Fibroblast of lung (primary cell): ENCODE measurements around the gene NMNAT3. TPM values are rescaled to one million over a fixed set of nuclear protein-coding genes. Genes with fewer than 3 reads are reported as not detected.
A peak's percentile ranks its signal among the peaks of the same experiment; 100 is the strongest.

Experiments used
- DNase-seq, 2 donors: peaks; one replicate each; pipeline versions ENCODE4 v3.0.0 to v3.0.0-alpha.2; 2010; ENCODE audit warnings: low read depth in 2 of 2
- H2AFZ ChIP-seq: 2 replicates; pipeline ENCODE4 v1.5.1; 2012; ENCODE audit warnings: low read length, control low read depth, inconsistent platforms
- H3K27ac ChIP-seq: 2 replicates; pipeline ENCODE4 v1.5.1; 2011; ENCODE audit warnings: low read length, control low read depth; ENCODE audit not compliant: insufficient read depth
- H3K27me3 ChIP-seq: 2 replicates; pipeline ENCODE4 v1.5.1; 2011; ENCODE audit warnings: mild to moderate bottlenecking, low read length; ENCODE audit not compliant: control insufficient read depth, insufficient read depth
- H3K36me3 ChIP-seq: 2 replicates; pipeline ENCODE4 v1.5.1; 2011; ENCODE audit warnings: low read length; ENCODE audit not compliant: control insufficient read depth, insufficient read depth
- H3K4me1 ChIP-seq: 2 replicates; pipeline ENCODE4 v1.5.1; 2011; ENCODE audit warnings: low read length; ENCODE audit not compliant: control insufficient read depth, insufficient read depth; ENCODE audit errors: extremely low read depth
- H3K4me2 ChIP-seq: 2 replicates; pipeline ENCODE4 v1.5.1; 2011; ENCODE audit warnings: low read length, control low read depth; ENCODE audit not compliant: insufficient read depth; ENCODE audit errors: extremely low read depth
- H3K4me3 ChIP-seq, 4 experiments: fragments of 200-600 bp in 1 of 4; sonication (generic) in 1 of 4; replicated peaks in 1 of 4; 2 replicates each; pipeline ENCODE4 v1.5.1; 2011 to 2016; ENCODE audit warnings: low read length in 4 of 4, low read depth in 3 of 4, mild to moderate bottlenecking in 3 of 4, control low read depth in 2 of 4, inconsistent platforms in 1 of 4, mixed read lengths in 1 of 4; ENCODE audit not compliant: insufficient read depth in 1 of 4; ENCODE audit errors: control extremely low read depth in 1 of 4
- H3K79me2 ChIP-seq: 2 replicates; pipeline ENCODE4 v1.5.1; 2012; ENCODE audit warnings: mild to moderate bottlenecking, low read length, inconsistent platforms; ENCODE audit not compliant: control insufficient read depth, insufficient read depth
- H3K9ac ChIP-seq: 2 replicates; pipeline ENCODE4 v1.5.1; 2011; ENCODE audit warnings: mild to moderate bottlenecking, low read length, control low read depth; ENCODE audit not compliant: insufficient read depth
- H3K9me3 ChIP-seq: 2 replicates; pipeline ENCODE4 v1.5.1; 2012; ENCODE audit warnings: low read depth, low read length; ENCODE audit not compliant: control insufficient read depth, insufficient read depth
- H4K20me1 ChIP-seq: 2 replicates; pipeline ENCODE4 v1.5.1; 2011; ENCODE audit warnings: low read length; ENCODE audit not compliant: control insufficient read depth, insufficient read depth; ENCODE audit errors: extremely low read depth
- CTCF ChIP-seq, 2 donors: IDR thresholded peaks in 1 of 2; conservative IDR thresholded peaks in 1 of 2; 1 replicate in 1 of 2; 2 replicates in 1 of 2; pipeline ENCODE4 v1.5.1; 2011 to 2012; ENCODE audit warnings: low read length in 2 of 2, control low read depth in 1 of 2, inconsistent platforms in 1 of 2, low read depth in 1 of 2, mild to moderate bottlenecking in 1 of 2
- EZH2 ChIP-seq: IDR thresholded peaks from 2 replicates; pipeline ENCODE4 v1.5.1; 2012; ENCODE audit warnings: low read length, control low read depth, mild to moderate bottlenecking; ENCODE audit errors: missing control alignments
- polyA plus RNA-seq, 2 donors: library from polyadenylated mRNA; depleted of rRNA in 1 of 2; stranded (reverse) in 1 of 2; unstranded in 1 of 2; fragments of >200 nt; gene quantifications; 2 replicates each; pipeline ENCODE4 v1.2.1, GENCODE V29; 2011 to 2012; ENCODE audit warnings: missing spikeins in 1 of 2
- total RNA-seq: library from RNA; depleted of rRNA; stranded (reverse); fragments of >200 nt; gene quantifications from 2 replicates; pipeline ENCODE4 v1.2.1, GENCODE V29; 2014

NMNAT3 gene
- total and polyA plus RNA-seq, 2 donors (not counting 1 experiment from before 2014, with no cell fraction given) = 0.68 to 2.5 TPM

GRCh38 chr3:139638518-139638917 lies 39.3 kb downstream of the NMNAT3 start:
- no peaks in the 10 kb centered on the region for H3K27me3 ChIP-seq
- H3K4me1 ChIP-seq = no peaks in the 10 kb centered on the region
- H3K36me3 ChIP-seq = no peaks in the 10 kb centered on the region
- TF ChIP-seq EZH2 (no peak), CTCF (conservative IDR thresholded peaks at IDR 0.05 in 1 of 2, IDR thresholded peaks at IDR 0.05 in 1 of 2; ENCODE audit: low read depth in 1 of 2, low read length in 2 of 2) (no peak)
- no peak overlapping the region for H3K4me2 ChIP-seq
- no peaks in the 10 kb centered on the region for H4K20me1 ChIP-seq
- H3K9me3 ChIP-seq = no peaks in the 10 kb centered on the region
- no peak overlapping the region for H3K27ac ChIP-seq
- no peaks in the 10 kb centered on the region for H3K79me2 ChIP-seq
- no peak for DNase-seq
- H3K9ac ChIP-seq = no peak overlapping the region
- H3K4me3 ChIP-seq = no peak overlapping the region
- no peak overlapping the region for H2AFZ ChIP-seq

GRCh38 chr3:139636511-139636910 lies 41.3 kb downstream of the NMNAT3 start:
- Histone ChIP-seq H3K27ac (no peak overlapping the region), H3K9ac (no peak overlapping the region), H3K9me3 (no peaks in the 10 kb centered on the region), H3K27me3 (no peaks in the 10 kb centered on the region), H3K4me3 (no peak overlapping the region), H3K79me2 (no peaks in the 10 kb centered on the region), H3K4me2 (no peak overlapping the region), H4K20me1 (no peaks in the 10 kb centered on the region), H3K36me3 (no peaks in the 10 kb centered on the region), H2AFZ (no peak overlapping the region), H3K4me1 (no peaks in the 10 kb centered on the region)
- no peak for TF ChIP-seq EZH2
- TF ChIP-seq CTCF (conservative IDR thresholded peaks at IDR 0.05 in 1 of 2, IDR thresholded peaks at IDR 0.05 in 1 of 2; ENCODE audit: low read depth in 1 of 2, low read length in 2 of 2) = no peak
- no peak for DNase-seq

GRCh38 chr3:139634111-139634635 lies 43.6 kb downstream of the NMNAT3 start:
- H3K4me1 ChIP-seq = no peaks in the 10 kb centered on the region
- H3K4me2 ChIP-seq = no peak overlapping the region
- no peak overlapping the region for H3K27ac ChIP-seq
- H3K79me2 ChIP-seq = no peaks in the 10 kb centered on the region
- no peaks in the 10 kb centered on the region for H4K20me1 ChIP-seq
- no peak overlapping the region for H2AFZ ChIP-seq
- DNase-seq = peak in 1 of 2 donors; percentile 46
- no peaks in the 10 kb centered on the region for H3K36me3 ChIP-seq
- no peak overlapping the region for H3K4me3 ChIP-seq
- H3K9ac ChIP-seq = no peak overlapping the region
- H3K9me3 ChIP-seq = no peaks in the 10 kb centered on the region
- TF ChIP-seq CTCF (conservative IDR thresholded peaks at IDR 0.05 in 1 of 2, IDR thresholded peaks at IDR 0.05 in 1 of 2; ENCODE audit: low read depth in 1 of 2, low read length in 2 of 2) (no peak), EZH2 (no peak)
- no peaks in the 10 kb centered on the region for H3K27me3 ChIP-seq
